KMS-11 (cell line): ENCODE measurements around the gene PDE11A.

Source experiments
- H2AFZ ChIP-seq: fragments of 200-600 bp; sonication (generic); 2 replicates; pipeline ENCODE4 v1.6.1; 2016; ENCODE audit warnings: antibody characterized with exemption, mixed run types, low read depth
- H3K27ac ChIP-seq: fragments of 200-600 bp; sonication (generic); 2 replicates; pipeline ENCODE4 v1.6.1; 2016; ENCODE audit warnings: mild to moderate bottlenecking, mixed run types
- H3K27me3 ChIP-seq: fragments of 200-600 bp; sonication (generic); 2 replicates; pipeline ENCODE4 v1.6.1; 2017; ENCODE audit warnings: mild to moderate bottlenecking, low read depth, mixed run types, moderate library complexity; ENCODE audit not compliant: insufficient read depth
- H3K36me3 ChIP-seq: fragments of 200-600 bp; sonication (generic); 2 replicates; pipeline ENCODE4 v1.6.1; 2017; ENCODE audit warnings: mild to moderate bottlenecking, mixed run types; ENCODE audit not compliant: insufficient read depth
- H3K4me1 ChIP-seq: fragments of 200-600 bp; sonication (generic); 2 replicates; pipeline ENCODE4 v1.6.1; 2016; ENCODE audit warnings: mild to moderate bottlenecking, low read depth, mixed run types; ENCODE audit not compliant: poor library complexity, severe bottlenecking
- H3K4me2 ChIP-seq: fragments of 200-600 bp; sonication (generic); 2 replicates; pipeline ENCODE4 v1.7.0; 2016; ENCODE audit warnings: mild to moderate bottlenecking, mixed run types
- H3K4me3 ChIP-seq: fragments of 200-600 bp; sonication (generic); IDR thresholded peaks from 2 replicates; pipeline ENCODE4 v1.6.1; 2017; ENCODE audit warnings: low read depth, low read length, mixed read lengths; ENCODE audit not compliant: insufficient read depth
- H3K79me2 ChIP-seq: fragments of 200-600 bp; sonication (generic); 2 replicates; pipeline ENCODE4 v1.6.1; 2016; ENCODE audit warnings: low read depth, mixed run types; ENCODE audit not compliant: insufficient read depth
- H3K9ac ChIP-seq: fragments of 200-600 bp; sonication (generic); 2 replicates; pipeline ENCODE4 v1.6.1; 2016; ENCODE audit warnings: mild to moderate bottlenecking, mixed run types
- H4K20me1 ChIP-seq: fragments of 200-600 bp; sonication (generic); 2 replicates; pipeline ENCODE4 v1.6.1; 2016; ENCODE audit warnings: mild to moderate bottlenecking, mixed run types; ENCODE audit not compliant: insufficient read depth
- CTCF ChIP-seq: fragments of 200-600 bp; sonication (generic); conservative IDR thresholded peaks from 2 replicates; pipeline ENCODE4 v1.6.1; 2017; ENCODE audit warnings: low read depth, mild to moderate bottlenecking, antibody characterized with exemption, low read length, moderate library complexity, mixed read lengths

Gene PDE11A

DNA sequence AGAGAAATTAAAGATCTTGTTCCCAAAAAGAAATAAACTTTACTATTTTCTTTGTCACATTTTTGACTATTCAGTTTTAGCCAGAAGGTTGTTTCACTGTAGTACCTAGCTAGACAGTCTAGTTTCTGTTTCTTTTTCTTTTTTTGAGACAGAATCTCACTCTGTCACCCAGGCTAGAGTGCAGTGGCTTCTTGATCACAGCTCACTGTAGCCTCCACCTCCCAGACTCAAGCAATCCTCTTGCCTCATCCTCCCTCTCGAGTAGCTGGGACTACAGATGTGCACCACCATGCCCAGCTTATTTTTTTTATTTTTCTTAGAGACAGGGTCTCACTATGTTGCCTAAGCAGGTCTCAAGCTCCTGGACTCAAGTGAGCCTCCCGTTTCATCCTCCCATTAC lies 41.9 kb upstream of the PDE11A start:
- Histone ChIP-seq H3K4me3 (peak overlapping the region; percentile 41), H3K27me3 (no peaks in the 10 kb centered on the region), H3K27ac (peak overlapping the region; percentile 47), H3K4me2 (peak overlapping the region; percentile 94), H4K20me1 (no peaks in the 10 kb centered on the region), H3K79me2 (peaks cover 30% of the 10 kb centered on the region; the same call in 1 of the 2 replicates), H3K36me3 (no peaks in the 10 kb centered on the region), H3K4me1 (peaks cover 26% of the 10 kb centered on the region), H2AFZ (no peak overlapping the region), H3K9ac (peak overlapping the region; percentile 29; the same call in 1 of the 2 replicates)
- TF ChIP-seq CTCF = no peak

DNA sequence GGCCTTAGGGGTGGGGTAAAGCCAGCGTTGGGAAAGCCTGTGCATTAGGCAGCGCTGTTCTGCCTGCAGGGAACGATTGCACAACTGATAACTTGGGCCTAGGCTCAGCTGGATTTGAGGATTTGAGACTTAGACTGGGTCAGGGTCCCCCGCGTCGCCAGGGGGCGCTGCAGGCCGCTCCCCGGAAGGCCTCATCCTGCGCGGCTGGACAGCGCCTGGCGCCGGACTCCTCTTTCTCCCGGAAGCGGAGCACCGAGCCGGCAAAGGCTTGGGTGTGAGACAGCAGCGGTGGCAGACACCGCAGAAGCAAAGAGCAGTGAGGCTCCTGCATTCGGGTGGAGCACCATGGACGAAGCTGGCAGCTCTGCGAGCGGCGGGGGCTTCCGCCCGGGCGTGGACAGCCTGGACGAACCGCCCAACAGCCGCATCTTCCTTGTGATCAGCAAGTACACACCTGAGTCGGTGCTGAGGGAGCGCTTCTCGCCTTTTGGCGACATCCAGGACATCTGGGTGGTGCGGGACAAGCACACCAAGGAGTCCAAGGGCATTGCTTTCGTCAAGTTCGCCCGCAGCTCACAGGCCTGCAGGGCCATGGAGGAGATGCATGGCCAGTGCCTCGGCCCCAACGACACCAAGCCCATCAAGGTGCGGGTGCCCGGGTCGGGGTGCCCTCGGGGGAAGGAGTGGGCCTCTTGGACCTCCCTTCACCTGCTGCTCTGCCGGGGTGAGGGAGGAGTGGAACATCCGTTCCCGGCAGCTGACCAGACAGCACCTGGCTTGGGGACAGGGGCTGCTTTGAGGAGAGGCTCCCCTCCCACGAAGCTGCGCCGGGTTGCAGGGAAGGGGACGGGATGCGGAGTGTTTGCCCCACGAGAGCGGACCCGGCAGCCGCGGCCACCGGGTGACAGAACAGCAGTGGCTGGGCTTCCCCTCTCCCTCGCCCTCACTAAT lies 39.9 kb upstream of the PDE11A start, which contains the start of gene RBM45:
Gene RBM45, plus strand, starts transcription at position 236 of the 951 bp plus-strand sequence. Its CDS starts 110 bp downstream, at position 346.
- H3K36me3 ChIP-seq = no peaks in the 10 kb centered on the region
- H3K4me3 ChIP-seq = peak within 1 kb of the TSS; percentile 83
- peaks cover 30% of the 10 kb centered on the region; the same call in 1 of the 2 replicates for H3K79me2 ChIP-seq
- peak; percentile 96 for TF ChIP-seq CTCF
- H4K20me1 ChIP-seq = no peaks in the 10 kb centered on the region
- no peaks in the 10 kb centered on the region for H3K27me3 ChIP-seq
- H3K4me2 ChIP-seq = peak within 1 kb of the TSS; percentile 94
- H3K9ac ChIP-seq = peak within 1 kb of the TSS; percentile 51; the same call in 1 of the 2 replicates
- H3K27ac ChIP-seq = peak within 1 kb of the TSS; percentile 56
- H3K4me1 ChIP-seq = peaks cover 26% of the 10 kb centered on the region
- H2AFZ ChIP-seq = peak within 1 kb of the TSS; percentile 68; the same call in 1 of the 2 replicates

GRCh38 chr2:178111743-178112142 lies 39.2 kb upstream of the PDE11A start:
- Histone ChIP-seq H3K4me3 (no peak overlapping the region), H3K27ac (no peak overlapping the region), H3K36me3 (no peaks in the 10 kb centered on the region), H4K20me1 (no peaks in the 10 kb centered on the region), H3K79me2 (peaks cover 30% of the 10 kb centered on the region; the same call in 1 of the 2 replicates), H3K9ac (no peak overlapping the region), H3K4me2 (no peak overlapping the region; the same call in 1 of the 2 replicates), H2AFZ (peak overlapping the region; percentile 68; the same call in 1 of the 2 replicates), H3K4me1 (peaks cover 26% of the 10 kb centered on the region), H3K27me3 (no peaks in the 10 kb centered on the region)
- TF ChIP-seq CTCF = no peak

GRCh38 chr2:178110681-178111080 lies 38.1 kb upstream of the PDE11A start:
- H3K27ac ChIP-seq = no peak overlapping the region
- no peak overlapping the region for H3K4me2 ChIP-seq
- no peaks in the 10 kb centered on the region for H3K27me3 ChIP-seq
- peaks cover 29% of the 10 kb centered on the region; the same call in 1 of the 2 replicates for H3K79me2 ChIP-seq
- no peaks in the 10 kb centered on the region for H3K36me3 ChIP-seq
- peaks cover 24% of the 10 kb centered on the region for H3K4me1 ChIP-seq
- no peak overlapping the region for H2AFZ ChIP-seq
- H3K4me3 ChIP-seq = no peak overlapping the region
- H3K9ac ChIP-seq = no peak overlapping the region
- TF ChIP-seq CTCF = no peak
- no peaks in the 10 kb centered on the region for H4K20me1 ChIP-seq
